Neural cell (in vitro differentiated cells): ENCODE measurements around the gene RPS23. TPM values are rescaled to one million over a fixed set of nuclear protein-coding genes. Genes with fewer than 3 reads are reported as not detected.

ENCODE experiments used
- H2AFZ ChIP-seq: fragments of 200-600, 300-800 bp; sonication (generic), shearing (Covaris generic); 2 replicates; pipeline ENCODE4 v1.6.0; 2014; ENCODE audit warnings: low read depth, mild to moderate bottlenecking, antibody characterized with exemption, low read length, moderate library complexity
- H3F3A ChIP-seq: fragments of 200-600 bp; shearing (Covaris generic); 2 replicates; pipeline ENCODE4 v1.6.1; 2016; ENCODE audit warnings: mild to moderate bottlenecking, moderate library complexity, mixed read lengths, antibody characterized with exemption, low read length; ENCODE audit not compliant: insufficient read depth, poor library complexity, severe bottlenecking
- H3K27ac ChIP-seq: fragments of 200-600, 300-800 bp; sonication (generic), shearing (Covaris generic); 2 replicates; pipeline ENCODE4 v1.5.1; 2014; ENCODE audit warnings: mild to moderate bottlenecking, low read length, moderate library complexity
- H3K27me3 ChIP-seq: fragments of 300-800, 200-600 bp; sonication (generic), shearing (Covaris generic); 2 replicates; pipeline ENCODE4 v1.6.0; 2014; ENCODE audit warnings: mild to moderate bottlenecking, low read depth, low read length, moderate library complexity; ENCODE audit not compliant: insufficient read depth
- H3K36me3 ChIP-seq: fragments of 300-800, 200-600 bp; sonication (generic), shearing (Covaris generic); 2 replicates; pipeline ENCODE4 v1.5.1; 2014; ENCODE audit warnings: mild to moderate bottlenecking, antibody characterized with exemption, low read length, moderate library complexity; ENCODE audit not compliant: insufficient read depth
- H3K4me2 ChIP-seq: fragments of 300-800, 200-600 bp; sonication (generic), shearing (Covaris generic); 2 replicates; pipeline ENCODE4 v1.6.0; 2014; ENCODE audit warnings: mild to moderate bottlenecking, low read length
- H3K4me3 ChIP-seq: fragments of 300-800, 200-600 bp; sonication (generic), shearing (Covaris generic); 2 replicates; pipeline ENCODE4 v1.5.1; 2014; ENCODE audit warnings: mild to moderate bottlenecking, low read length, moderate library complexity
- H3K79me2 ChIP-seq: fragments of 200-600 bp; shearing (Covaris generic); replicated peaks from 2 replicates; pipeline ENCODE4 v1.6.0; 2014; ENCODE audit warnings: mild to moderate bottlenecking, low read length, moderate library complexity; ENCODE audit not compliant: insufficient read depth
- H3K9ac ChIP-seq: fragments of 300-800, 200-600 bp; sonication (generic), shearing (Covaris generic); 2 replicates; pipeline ENCODE4 v1.6.1; 2016; ENCODE audit warnings: mild to moderate bottlenecking, low read length, mixed read lengths
- H3K9me2 ChIP-seq: fragments of 200-600 bp; shearing (Covaris generic); 2 replicates; pipeline ENCODE4 v1.6.1; 2016; ENCODE audit warnings: mild to moderate bottlenecking, low read length, mixed read lengths; ENCODE audit not compliant: insufficient read depth
- H3K9me3 ChIP-seq: fragments of 200-600, 300-800 bp; sonication (generic), shearing (Covaris generic); 2 replicates; pipeline ENCODE4 v1.6.1; 2016; ENCODE audit warnings: mild to moderate bottlenecking, mixed run types, low read length, moderate library complexity, mixed read lengths
- H4K20me1 ChIP-seq: fragments of 200-600 bp; shearing (Covaris generic); 2 replicates; pipeline ENCODE4 v1.6.1; 2016; ENCODE audit warnings: mild to moderate bottlenecking, mixed run types; ENCODE audit not compliant: insufficient read depth
- CTCF ChIP-seq: fragments of 450-650 bp; IDR thresholded peaks from 2 replicates; pipeline ENCODE4 v1.5.1; 2014; ENCODE audit warnings: antibody characterized with exemption, mild to moderate bottlenecking, moderate library complexity; ENCODE audit not compliant: poor library complexity, severe bottlenecking
- EP300 ChIP-seq: fragments of 450-650 bp; conservative IDR thresholded peaks from 2 replicates; pipeline ENCODE4 v1.6.1; 2014; ENCODE audit warnings: antibody characterized with exemption, mild to moderate bottlenecking, moderate library complexity; ENCODE audit not compliant: poor library complexity, severe bottlenecking
- EZH2 ChIP-seq: fragments of 200-600, 300-800 bp; shearing (Covaris generic), sonication (generic); IDR thresholded peaks from 2 replicates; pipeline ENCODE4 v1.6.1; 2014; ENCODE audit warnings: antibody characterized with exemption, low read length, borderline replicate concordance, mild to moderate bottlenecking; ENCODE audit not compliant: insufficient read depth, poor library complexity, severe bottlenecking
- MXI1 ChIP-seq: fragments of 450-650 bp; conservative IDR thresholded peaks from 2 replicates; pipeline ENCODE4 v1.6.1; 2014; ENCODE audit warnings: antibody characterized with exemption, mild to moderate bottlenecking; ENCODE audit not compliant: poor library complexity, severe bottlenecking
- POLR2AphosphoS5 ChIP-seq: IDR thresholded peaks from 2 replicates; pipeline ENCODE4 v1.6.1; 2012
- RAD21 ChIP-seq: fragments of 450-650 bp; conservative IDR thresholded peaks from 2 replicates; pipeline ENCODE4 v1.6.1; 2014; ENCODE audit warnings: antibody characterized with exemption, mild to moderate bottlenecking, moderate library complexity
- SMC3 ChIP-seq: fragments of 450-650 bp; conservative IDR thresholded peaks from 2 replicates; pipeline ENCODE4 v1.6.1; 2014; ENCODE audit warnings: antibody characterized with exemption, mild to moderate bottlenecking, moderate library complexity; ENCODE audit not compliant: poor library complexity
- TAF1 ChIP-seq: IDR thresholded peaks from 2 replicates; pipeline ENCODE4 v1.6.1; 2012; ENCODE audit warnings: low read depth
- polyA plus RNA-seq: library from polyadenylated mRNA; depleted of rRNA; stranded (reverse); fragments of >200 nt; gene quantifications from 2 replicates; pipeline ENCODE4 v1.2.3, GENCODE V29; 2014
- TF ChIP-seq, protein P1 (sequence below): IDR thresholded peaks from 2 replicates; pipeline ENCODE4 v1.6.1; 2012; ENCODE audit warnings: borderline replicate concordance

Gene RPS23
- polyA plus RNA-seq, 1 donor from 2014 or later: 2,396 TPM

GRCh38 chr5:82319192-82319591, 41.0 kb upstream of the RPS23 start:
- H3K4me2 ChIP-seq: no peak overlapping the region
- no peaks in the 10 kb centered on the region for H4K20me1 ChIP-seq
- no peaks in the 10 kb centered on the region for H3K9me3 ChIP-seq
- no peaks in the 10 kb centered on the region for H3K79me2 ChIP-seq
- no peaks in the 10 kb centered on the region for H3K9me2 ChIP-seq
- H3K9ac ChIP-seq: no peak overlapping the region
- no peak overlapping the region for H2AFZ ChIP-seq
- no peaks in the 10 kb centered on the region for H3K36me3 ChIP-seq
- H3K27ac ChIP-seq: no peak overlapping the region
- TF ChIP-seq, protein P1, sequence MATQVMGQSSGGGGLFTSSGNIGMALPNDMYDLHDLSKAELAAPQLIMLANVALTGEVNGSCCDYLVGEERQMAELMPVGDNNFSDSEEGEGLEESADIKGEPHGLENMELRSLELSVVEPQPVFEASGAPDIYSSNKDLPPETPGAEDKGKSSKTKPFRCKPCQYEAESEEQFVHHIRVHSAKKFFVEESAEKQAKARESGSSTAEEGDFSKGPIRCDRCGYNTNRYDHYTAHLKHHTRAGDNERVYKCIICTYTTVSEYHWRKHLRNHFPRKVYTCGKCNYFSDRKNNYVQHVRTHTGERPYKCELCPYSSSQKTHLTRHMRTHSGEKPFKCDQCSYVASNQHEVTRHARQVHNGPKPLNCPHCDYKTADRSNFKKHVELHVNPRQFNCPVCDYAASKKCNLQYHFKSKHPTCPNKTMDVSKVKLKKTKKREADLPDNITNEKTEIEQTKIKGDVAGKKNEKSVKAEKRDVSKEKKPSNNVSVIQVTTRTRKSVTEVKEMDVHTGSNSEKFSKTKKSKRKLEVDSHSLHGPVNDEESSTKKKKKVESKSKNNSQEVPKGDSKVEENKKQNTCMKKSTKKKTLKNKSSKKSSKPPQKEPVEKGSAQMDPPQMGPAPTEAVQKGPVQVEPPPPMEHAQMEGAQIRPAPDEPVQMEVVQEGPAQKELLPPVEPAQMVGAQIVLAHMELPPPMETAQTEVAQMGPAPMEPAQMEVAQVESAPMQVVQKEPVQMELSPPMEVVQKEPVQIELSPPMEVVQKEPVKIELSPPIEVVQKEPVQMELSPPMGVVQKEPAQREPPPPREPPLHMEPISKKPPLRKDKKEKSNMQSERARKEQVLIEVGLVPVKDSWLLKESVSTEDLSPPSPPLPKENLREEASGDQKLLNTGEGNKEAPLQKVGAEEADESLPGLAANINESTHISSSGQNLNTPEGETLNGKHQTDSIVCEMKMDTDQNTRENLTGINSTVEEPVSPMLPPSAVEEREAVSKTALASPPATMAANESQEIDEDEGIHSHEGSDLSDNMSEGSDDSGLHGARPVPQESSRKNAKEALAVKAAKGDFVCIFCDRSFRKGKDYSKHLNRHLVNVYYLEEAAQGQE: no peak
- no peak for TF ChIP-seq EZH2
- TF ChIP-seq POLR2AphosphoS5: no peak
- no peak for TF ChIP-seq EP300
- no peak for TF ChIP-seq RAD21
- TF ChIP-seq SMC3: no peak
- H3K4me3 ChIP-seq: no peak overlapping the region
- H3F3A ChIP-seq: no peaks in the 10 kb centered on the region
- H3K27me3 ChIP-seq: no peaks in the 10 kb centered on the region

DNA sequence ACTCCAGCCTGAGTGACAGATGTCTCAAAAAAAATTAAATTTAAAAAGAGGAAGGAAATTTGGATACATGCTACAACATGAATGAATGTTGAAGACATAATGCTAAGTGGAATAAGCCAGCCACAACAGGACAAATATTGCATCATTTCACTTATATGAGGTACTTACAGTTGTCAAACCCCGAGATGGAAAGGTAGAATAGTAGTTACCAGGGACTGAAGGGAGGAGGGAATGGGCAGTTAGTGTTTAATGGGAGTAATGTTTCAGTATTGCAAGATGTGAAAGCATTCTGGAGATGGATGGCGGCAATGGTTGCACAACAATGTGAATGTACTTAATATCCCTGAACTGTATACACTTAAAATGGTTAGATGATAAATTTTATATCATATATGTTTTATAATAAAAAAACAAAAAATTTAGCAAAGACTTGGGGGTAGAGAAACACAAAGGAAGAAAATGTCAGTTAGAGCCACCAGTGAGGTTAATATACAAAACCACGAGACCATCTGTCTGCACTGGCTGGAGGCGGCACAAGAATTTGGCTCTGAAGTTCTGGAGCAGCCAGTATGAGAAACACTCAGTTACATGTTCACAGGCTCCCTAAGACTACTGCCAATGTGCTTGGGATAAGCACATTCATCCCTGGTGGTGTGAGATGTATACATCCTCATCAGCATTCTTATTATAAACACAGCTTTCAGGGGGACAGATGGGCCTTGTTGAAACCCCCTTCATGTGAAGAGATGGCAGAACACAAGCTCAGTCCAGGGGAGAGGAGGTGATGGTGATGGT, 37.0 kb upstream of the RPS23 start:
- Histone ChIP-seq H3K27ac (no peak overlapping the region), H3K9ac (no peak overlapping the region), H4K20me1 (no peaks in the 10 kb centered on the region), H3K79me2 (no peaks in the 10 kb centered on the region), H3K4me3 (no peak overlapping the region), H3K4me2 (no peak overlapping the region), H3K9me2 (no peaks in the 10 kb centered on the region), H3K9me3 (no peaks in the 10 kb centered on the region), H3K36me3 (no peaks in the 10 kb centered on the region), H3F3A (no peaks in the 10 kb centered on the region), H2AFZ (no peak overlapping the region), H3K27me3 (no peaks in the 10 kb centered on the region)
- TF ChIP-seq MXI1 (no peak), POLR2AphosphoS5 (no peak), SMC3 (no peak), EP300 (no peak), RAD21 (no peak), EZH2 (no peak), TAF1 (no peak), CTCF (no peak)
- TF ChIP-seq, protein P1: no peak
